GM12878 (cell line): ENCODE results near the gene KCNIP2. TPM values are rescaled to one million over a fixed set of nuclear protein-coding genes. Genes with fewer than 3 reads are reported as not detected.

Source experiments
- ASH2L ChIP-seq: fragments of 300-600, 200-600 bp; sonication (generic); IDR thresholded peaks from 2 replicates; pipeline ENCODE4 v1.6.1; 2017; ENCODE audit warnings: low read depth, mild to moderate bottlenecking, borderline replicate concordance
- ATF2 ChIP-seq: IDR thresholded peaks from 2 replicates; pipeline ENCODE4 v1.6.1; 2012; ENCODE audit warnings: low read length, inconsistent platforms
- BCL3 ChIP-seq: IDR thresholded peaks from 2 replicates; pipeline ENCODE4 v1.6.1; 2011; ENCODE audit warnings: borderline replicate concordance, low read depth, mild to moderate bottlenecking, moderate library complexity, low read length; ENCODE audit not compliant: insufficient read depth, poor library complexity, severe bottlenecking
- BHLHE40 ChIP-seq, 2 experiments: fragments of 450-650 bp in 1 of 2; IDR thresholded peaks; 2 replicates each; pipeline ENCODE4 v1.6.1; 2011 to 2017; ENCODE audit warnings: low read depth in 2 of 2, borderline replicate concordance in 1 of 2, improper control_type of control experiment in 1 of 2, low read length in 1 of 2, mild to moderate bottlenecking in 1 of 2
- BMI1 ChIP-seq: fragments of 450-650 bp; IDR thresholded peaks from 2 replicates; pipeline ENCODE4 v1.6.1; 2016; ENCODE audit warnings: mild to moderate bottlenecking, moderate library complexity, borderline replicate concordance
- CBFB ChIP-seq: IDR thresholded peaks from 2 replicates; pipeline ENCODE4 v1.6.1; 2016; ENCODE audit warnings: antibody characterized with exemption, low read depth
- CBX3 ChIP-seq: fragments of 200-600 bp; sonication (generic); IDR thresholded peaks from 2 replicates; pipeline ENCODE4 v1.6.1; 2016; ENCODE audit warnings: low read depth, borderline replicate concordance
- CHD1 ChIP-seq: IDR thresholded peaks from 2 replicates; pipeline ENCODE4 v1.6.1; 2012; ENCODE audit warnings: low read depth, low read length, improper control_type of control experiment
- FOXM1 ChIP-seq: IDR thresholded peaks from 2 replicates; pipeline ENCODE4 v1.6.1; 2012; ENCODE audit warnings: low read depth, mild to moderate bottlenecking, inconsistent platforms, low read length, moderate library complexity
- HDAC6 ChIP-seq: fragments of 200-600 bp; sonication (generic); IDR thresholded peaks from one replicate; pipeline ENCODE4 v1.8.0; 2017; ENCODE audit warnings: antibody characterized with exemption; ENCODE audit not compliant: unreplicated experiment
- HDGF ChIP-seq: fragments of 450-650 bp; IDR thresholded peaks from 2 replicates; pipeline ENCODE4 v1.6.1; 2016; ENCODE audit warnings: antibody characterized with exemption
- IKZF1 ChIP-seq: fragments of 450-650 bp; conservative IDR thresholded peaks from 2 replicates; pipeline ENCODE4 v1.6.1; 2017; ENCODE audit warnings: antibody characterized with exemption, mild to moderate bottlenecking
- NBN ChIP-seq: fragments of 450-650 bp; IDR thresholded peaks from 2 replicates; pipeline ENCODE4 v1.6.1; 2016
- NFIC ChIP-seq: IDR thresholded peaks from 2 replicates; pipeline ENCODE4 v1.6.1; 2012; ENCODE audit warnings: low read depth, mild to moderate bottlenecking, inconsistent platforms, low read length, moderate library complexity
- NR2C2 ChIP-seq: IDR thresholded peaks from 2 replicates; pipeline ENCODE4 v1.6.1; 2011; ENCODE audit warnings: borderline replicate concordance, low read depth; ENCODE audit not compliant: control insufficient read depth, insufficient read length
- POU2F2 ChIP-seq: IDR thresholded peaks from 3 replicates; pipeline ENCODE4 v1.6.1; 2011; ENCODE audit warnings: low read depth, mild to moderate bottlenecking, low read length, borderline replicate concordance
- RAD21 ChIP-seq: IDR thresholded peaks from 2 replicates; pipeline ENCODE4 v1.6.1; 2011; ENCODE audit warnings: mild to moderate bottlenecking, low read depth, low read length, moderate library complexity; ENCODE audit not compliant: insufficient read depth
- RBBP5 ChIP-seq: fragments of 200-600 bp; sonication (generic); conservative IDR thresholded peaks from 2 replicates; pipeline ENCODE4 v1.6.1; 2016
- ZBTB4 ChIP-seq: fragments of 450-650 bp; formaldehyde crosslinking; IDR thresholded peaks from 2 replicates; pipeline ENCODE4 v1.4.0; 2022; ENCODE audit warnings: mild to moderate bottlenecking, moderate library complexity
- ZNF274 ChIP-seq: IDR thresholded peaks from one replicate; pipeline ENCODE4 v1.8.0; 2011; ENCODE audit not compliant: insufficient read length, insufficient read depth
- ZNF622 ChIP-seq: fragments of 450-650 bp; IDR thresholded peaks from 2 replicates; pipeline ENCODE4 v1.6.1; 2017; ENCODE audit warnings: mild to moderate bottlenecking, inconsistent platforms
- polyA plus RNA-seq, 11 experiments: library from polyadenylated mRNA; depleted of rRNA in 4 of 11; unstranded in 6 of 11; stranded (reverse) in 5 of 11; fragments of >200 nt; fragmentation: Nextera tagmentation in 4 of 11; fragmentation: Illumina TruSeq in 1 of 11; extraction: Ambion mirVana in 4 of 11; extraction: Trizol in 1 of 11; gene quantifications; 1 replicate in 1 of 11; 2 replicates in 10 of 11; pipeline versions ENCODE4 v1.2.1 to v1.2.3, GENCODE V29; 2011 to 2016; ENCODE audit warnings: inconsistent platforms in 2 of 11, missing spikeins in 2 of 11, low read depth in 1 of 11
- total RNA-seq, 4 experiments: library from RNA; depleted of rRNA in 3 of 4; stranded (reverse); fragments of >200 nt in 3 of 4; fragmentation: Illumina TruSeq in 1 of 4; extraction: Trizol in 1 of 4; gene quantifications; 2 replicates each; pipeline versions ENCODE4 v1.2.1 to v1.2.3, GENCODE V29; 2013 to 2021
- TF ChIP-seq, protein P1 (sequence below): fragments of 450-650 bp; IDR thresholded peaks from 2 replicates; pipeline ENCODE4 v1.6.1; 2018; ENCODE audit warnings: mild to moderate bottlenecking, low read depth, moderate library complexity; ENCODE audit not compliant: partially characterized antibody

KCNIP2 gene
- total and polyA plus RNA-seq, 10 of the 15 experiments (the other 5 are each of a cell fraction or from before 2014, with no cell fraction given): 0.46 to 4.3 (median 1.7) TPM

DNA sequence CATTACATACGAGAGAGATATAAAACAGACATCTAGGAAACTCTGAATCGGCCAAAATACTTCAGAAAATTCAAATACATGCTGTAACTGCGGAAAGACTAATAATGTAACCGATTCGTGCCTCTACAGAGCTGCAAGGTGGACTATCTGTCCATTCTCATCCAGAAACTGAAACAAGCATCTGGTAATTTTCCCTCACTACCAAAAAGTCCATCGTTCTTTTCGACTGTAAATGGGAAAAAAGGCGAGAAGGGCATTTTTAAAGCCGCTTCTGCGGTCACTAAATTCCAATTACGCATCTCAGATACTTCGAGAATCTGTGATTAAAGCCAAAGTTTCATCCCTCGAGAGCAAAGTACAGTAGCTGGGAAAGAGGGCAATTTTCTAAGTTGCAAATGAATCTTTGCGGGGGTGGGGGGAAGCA, 26.7 kb downstream of the KCNIP2 start (continued):
- no peak for TF ChIP-seq CBFB
- TF ChIP-seq HDGF: no peak
- TF ChIP-seq RAD21: no peak
- TF ChIP-seq HDAC6: no peak
- no peak for TF ChIP-seq NR2C2
- no peak for TF ChIP-seq CHD1
- no peak for TF ChIP-seq ASH2L
- no peak for TF ChIP-seq CBX3
- peak; percentile 44; the same call in 1 of the 2 replicates for TF ChIP-seq BMI1
- TF ChIP-seq FOXM1: no peak; the same call in 1 of the 2 replicates
- TF ChIP-seq ZBTB4 (CRISPR knock-in tag): no peak
- no peak for TF ChIP-seq POU2F2
- no peak for TF ChIP-seq RBBP5
- TF ChIP-seq, protein P1, sequence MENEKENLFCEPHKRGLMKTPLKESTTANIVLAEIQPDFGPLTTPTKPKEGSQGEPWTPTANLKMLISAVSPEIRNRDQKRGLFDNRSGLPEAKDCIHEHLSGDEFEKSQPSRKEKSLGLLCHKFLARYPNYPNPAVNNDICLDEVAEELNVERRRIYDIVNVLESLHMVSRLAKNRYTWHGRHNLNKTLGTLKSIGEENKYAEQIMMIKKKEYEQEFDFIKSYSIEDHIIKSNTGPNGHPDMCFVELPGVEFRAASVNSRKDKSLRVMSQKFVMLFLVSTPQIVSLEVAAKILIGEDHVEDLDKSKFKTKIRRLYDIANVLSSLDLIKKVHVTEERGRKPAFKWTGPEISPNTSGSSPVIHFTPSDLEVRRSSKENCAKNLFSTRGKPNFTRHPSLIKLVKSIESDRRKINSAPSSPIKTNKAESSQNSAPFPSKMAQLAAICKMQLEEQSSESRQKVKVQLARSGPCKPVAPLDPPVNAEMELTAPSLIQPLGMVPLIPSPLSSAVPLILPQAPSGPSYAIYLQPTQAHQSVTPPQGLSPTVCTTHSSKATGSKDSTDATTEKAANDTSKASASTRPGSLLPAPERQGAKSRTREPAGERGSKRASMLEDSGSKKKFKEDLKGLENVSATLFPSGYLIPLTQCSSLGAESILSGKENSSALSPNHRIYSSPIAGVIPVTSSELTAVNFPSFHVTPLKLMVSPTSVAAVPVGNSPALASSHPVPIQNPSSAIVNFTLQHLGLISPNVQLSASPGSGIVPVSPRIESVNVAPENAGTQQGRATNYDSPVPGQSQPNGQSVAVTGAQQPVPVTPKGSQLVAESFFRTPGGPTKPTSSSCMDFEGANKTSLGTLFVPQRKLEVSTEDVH: no peak
- TF ChIP-seq BHLHE40 (IDR thresholded peaks at IDR 0.05; ENCODE audit: borderline replicate concordance in 1 of 2, low read depth in 2 of 2, low read length in 1 of 2): no peak
- TF ChIP-seq ZNF274: no peak
- TF ChIP-seq NFIC: peak; percentile 72; the same call in 1 of the 2 replicates
- no peak for TF ChIP-seq ZNF622
- TF ChIP-seq BCL3: no peak
- TF ChIP-seq ATF2: no peak
- TF ChIP-seq NBN: no peak; the same call in 1 of the 2 replicates
- TF ChIP-seq IKZF1: peak; percentile 63; the same call in 1 of the 2 replicates
